Loucy (cell line): ENCODE results near the gene LTBP2.

Source experiments
- EZH2phosphoT487 ChIP-seq: fragments of 200-600 bp; IDR thresholded peaks from 2 replicates; pipeline ENCODE4 v1.6.1; 2018; ENCODE audit warnings: antibody characterized with exemption, mild to moderate bottlenecking, moderate library complexity, borderline replicate concordance
- TF ChIP-seq, protein P1 (sequence below): fragments of 200-600 bp; sonication (generic); conservative IDR thresholded peaks from 2 replicates; pipeline ENCODE4 v1.5.1; 2014; ENCODE audit warnings: mild to moderate bottlenecking, antibody characterized with exemption, low read length

DNA sequence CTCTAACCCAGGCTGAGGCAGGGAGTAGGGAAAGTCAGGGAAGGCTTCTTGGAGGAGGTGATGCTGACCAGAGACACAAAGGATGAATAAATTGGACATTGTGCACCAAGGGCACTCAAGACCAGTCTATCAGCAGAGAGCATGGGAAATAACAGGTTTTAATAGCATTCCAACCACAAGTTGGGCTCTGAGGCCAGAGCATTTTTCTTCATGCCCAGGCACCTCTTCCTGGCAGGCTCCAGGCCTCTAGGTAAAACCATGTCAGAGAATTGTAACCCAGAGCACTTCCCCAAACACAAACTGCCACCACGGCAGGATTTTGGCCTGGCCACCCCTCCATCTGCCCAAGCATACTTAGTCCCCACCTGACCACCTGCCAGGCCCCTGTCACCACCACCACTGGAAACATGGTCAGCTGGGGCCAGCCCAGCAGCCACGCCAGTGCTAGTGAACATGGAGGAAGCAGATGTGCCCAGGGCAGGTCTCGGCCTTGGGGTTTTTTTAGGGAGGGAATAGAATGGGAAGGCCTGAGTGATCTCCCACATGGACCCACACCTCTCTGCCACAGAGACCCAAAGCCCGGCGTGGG, 22.7 kb downstream of the LTBP2 start:
- TF ChIP-seq, protein P1, sequence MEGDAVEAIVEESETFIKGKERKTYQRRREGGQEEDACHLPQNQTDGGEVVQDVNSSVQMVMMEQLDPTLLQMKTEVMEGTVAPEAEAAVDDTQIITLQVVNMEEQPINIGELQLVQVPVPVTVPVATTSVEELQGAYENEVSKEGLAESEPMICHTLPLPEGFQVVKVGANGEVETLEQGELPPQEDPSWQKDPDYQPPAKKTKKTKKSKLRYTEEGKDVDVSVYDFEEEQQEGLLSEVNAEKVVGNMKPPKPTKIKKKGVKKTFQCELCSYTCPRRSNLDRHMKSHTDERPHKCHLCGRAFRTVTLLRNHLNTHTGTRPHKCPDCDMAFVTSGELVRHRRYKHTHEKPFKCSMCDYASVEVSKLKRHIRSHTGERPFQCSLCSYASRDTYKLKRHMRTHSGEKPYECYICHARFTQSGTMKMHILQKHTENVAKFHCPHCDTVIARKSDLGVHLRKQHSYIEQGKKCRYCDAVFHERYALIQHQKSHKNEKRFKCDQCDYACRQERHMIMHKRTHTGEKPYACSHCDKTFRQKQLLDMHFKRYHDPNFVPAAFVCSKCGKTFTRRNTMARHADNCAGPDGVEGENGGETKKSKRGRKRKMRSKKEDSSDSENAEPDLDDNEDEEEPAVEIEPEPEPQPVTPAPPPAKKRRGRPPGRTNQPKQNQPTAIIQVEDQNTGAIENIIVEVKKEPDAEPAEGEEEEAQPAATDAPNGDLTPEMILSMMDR = no peak
- TF ChIP-seq EZH2phosphoT487 = no peak
